Heart left ventricle (tissue), 13 donors: Measurements from ENCODE around the gene SCRN2.

ENCODE experiments used
- CTCF ChIP-seq, 12 donors: fragments of 200-600 bp; sonication (generic) in 4 of 12; IDR thresholded peaks; one replicate each; pipeline versions ENCODE4 v1.5.0 to v1.8.0; 2018 to 2022; ENCODE audit warnings: antibody characterized with exemption in 12 of 12, mild to moderate bottlenecking in 5 of 12
- POLR2A ChIP-seq, 2 donors: fragments of 450-650 bp; IDR thresholded peaks; one replicate each; pipeline ENCODE4 v1.6.1; 2017; ENCODE audit warnings: antibody characterized with exemption in 2 of 2, mild to moderate bottlenecking in 2 of 2, moderate library complexity in 2 of 2
- donor health status: ischemic (EF 13 %, LVEDD 7.1; RV severe dilation, severe dysfunction).
- donor health status: DM: no; HTN: yes; CAD: no.
- donor health status: DM: no; HTN: no; CAD: no.
- donor health status: ischemic (EF 25% LVEDD 6.9; RV normal size, moderate dysfunction).
- donor health status: ischemic (EF 25% LVEDD 5.7; RV mildly dilated, moderate dysfunction).
- donor health status: ischemic (EF 35%, LVEDD 5.7; RV mildly dilated, moderate dysfunction).
- donor health status: nonischemic (EF 11% LVEDD 7.7; RV severe dilation, severe dysfunction).
- donor health status: DM: yes; HTN: yes; CAD: no.
- donor health status: PGD.
- donor health status: ischemic (EF 29% LVEDD 5.4; RV normal size, mild dysfunction).
- donor health status: nonischemic (EF 23%, LVEDD 6.1; RV moderate dilation, normal function).

GRCh38 chr17:47864791-47865216 is 23.7 kb upstream of the SCRN2 start:
- no peak for TF ChIP-seq POLR2A (IDR thresholded peaks at IDR 0.05)
- no peak for TF ChIP-seq CTCF (IDR thresholded peaks at IDR 0.05)
